ENCODE measurements around the gene FMO3.
A peak's percentile ranks its signal among the peaks of the same experiment; 100 is the strongest.

The FMO3 gene

DNA sequence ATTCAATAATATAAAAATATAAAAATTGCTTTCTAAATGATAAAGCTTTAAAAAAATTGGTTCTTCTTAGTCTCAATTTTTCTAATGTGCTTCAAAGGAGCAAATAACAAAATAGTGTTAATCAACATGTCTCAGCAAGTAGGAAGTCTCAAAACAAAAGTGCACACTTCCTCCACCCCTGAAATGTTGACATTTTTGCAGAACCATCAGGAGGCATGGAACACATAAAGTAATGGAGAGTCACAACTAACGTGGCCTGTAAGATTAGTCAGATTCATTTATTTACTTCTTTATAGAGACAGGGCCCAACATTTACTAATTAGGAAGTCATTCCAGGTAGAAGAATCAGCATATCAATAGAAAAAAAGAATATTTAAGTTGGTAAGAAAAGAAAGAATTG lies 59.5 kb downstream of the FMO3 start:
- Histone ChIP-seq H4K20me1 (ENCODE audit: insufficient read depth, low read length) (no peaks in the 10 kb centered on the region), H3K79me2 (ENCODE audit: low read length) (no peaks in the 10 kb centered on the region), H3K4me3 (ENCODE audit: low read length) (no peak overlapping the region), H3K9ac (ENCODE audit: low read length) (no peak overlapping the region), H3K4me1 (ENCODE audit: low read length) (peaks cover 13% of the 10 kb centered on the region), H3K36me3 (replicated peaks; ENCODE audit: low read depth, low read length) (peaks cover 4% of the 10 kb centered on the region), H3K9me3 (ENCODE audit: insufficient read depth, low read length) (no peaks in the 10 kb centered on the region), H3K27ac (ENCODE audit: low read length) (peak overlapping the region; percentile 9; the same call in 1 of the 2 replicates), H3K27me3 (ENCODE audit: low read depth, low read length) (no peaks in the 10 kb centered on the region), H3K4me2 (ENCODE audit: low read length) (peak overlapping the region; percentile 23), H2AFZ (ENCODE audit: low read depth, low read length) (no peak overlapping the region)
- TF ChIP-seq, protein P1, sequence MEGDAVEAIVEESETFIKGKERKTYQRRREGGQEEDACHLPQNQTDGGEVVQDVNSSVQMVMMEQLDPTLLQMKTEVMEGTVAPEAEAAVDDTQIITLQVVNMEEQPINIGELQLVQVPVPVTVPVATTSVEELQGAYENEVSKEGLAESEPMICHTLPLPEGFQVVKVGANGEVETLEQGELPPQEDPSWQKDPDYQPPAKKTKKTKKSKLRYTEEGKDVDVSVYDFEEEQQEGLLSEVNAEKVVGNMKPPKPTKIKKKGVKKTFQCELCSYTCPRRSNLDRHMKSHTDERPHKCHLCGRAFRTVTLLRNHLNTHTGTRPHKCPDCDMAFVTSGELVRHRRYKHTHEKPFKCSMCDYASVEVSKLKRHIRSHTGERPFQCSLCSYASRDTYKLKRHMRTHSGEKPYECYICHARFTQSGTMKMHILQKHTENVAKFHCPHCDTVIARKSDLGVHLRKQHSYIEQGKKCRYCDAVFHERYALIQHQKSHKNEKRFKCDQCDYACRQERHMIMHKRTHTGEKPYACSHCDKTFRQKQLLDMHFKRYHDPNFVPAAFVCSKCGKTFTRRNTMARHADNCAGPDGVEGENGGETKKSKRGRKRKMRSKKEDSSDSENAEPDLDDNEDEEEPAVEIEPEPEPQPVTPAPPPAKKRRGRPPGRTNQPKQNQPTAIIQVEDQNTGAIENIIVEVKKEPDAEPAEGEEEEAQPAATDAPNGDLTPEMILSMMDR (IDR thresholded peaks at IDR 0.05; ENCODE audit: low read depth, low read length), result no peak
- TF ChIP-seq EZH2phosphoT487 (IDR thresholded peaks at IDR 0.05; ENCODE audit: low read depth), result no peak

DNA sequence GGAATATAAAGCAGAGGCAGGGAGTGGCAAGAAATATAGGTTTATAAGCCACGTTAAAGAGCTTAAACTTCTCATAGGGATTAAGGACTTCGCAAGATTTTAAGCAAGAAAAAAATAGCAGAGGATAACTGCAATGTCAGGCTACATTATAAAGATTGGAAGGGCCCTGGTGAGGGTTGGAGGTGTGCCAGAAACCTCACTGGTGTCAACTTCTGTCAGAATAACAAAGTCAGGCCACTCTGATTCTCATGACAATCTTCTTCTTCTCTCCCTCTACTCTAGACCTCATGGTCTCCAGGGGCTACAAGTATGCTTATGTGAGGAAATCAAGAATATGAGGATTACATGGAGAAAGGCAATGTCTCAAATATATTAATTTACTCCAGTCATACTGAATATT lies 61.8 kb downstream of the FMO3 start:
- H3K4me3 ChIP-seq (ENCODE audit: low read length), result no peak overlapping the region
- no peaks in the 10 kb centered on the region for H3K27me3 ChIP-seq (ENCODE audit: low read depth, low read length)
- H3K9ac ChIP-seq (ENCODE audit: low read length), result no peak overlapping the region
- no peak overlapping the region for H3K27ac ChIP-seq (ENCODE audit: low read length)
- no peaks in the 10 kb centered on the region for H3K9me3 ChIP-seq (ENCODE audit: insufficient read depth, low read length)
- TF ChIP-seq EZH2phosphoT487 (IDR thresholded peaks at IDR 0.05; ENCODE audit: low read depth), result no peak
- TF ChIP-seq, protein P1 (IDR thresholded peaks at IDR 0.05; ENCODE audit: low read depth, low read length), result no peak
- peaks cover 4% of the 10 kb centered on the region for H3K36me3 ChIP-seq (replicated peaks; ENCODE audit: low read depth, low read length)
- no peak overlapping the region for H3K4me2 ChIP-seq (ENCODE audit: low read length)
- H4K20me1 ChIP-seq (ENCODE audit: insufficient read depth, low read length), result no peaks in the 10 kb centered on the region
- no peaks in the 10 kb centered on the region for H3K79me2 ChIP-seq (ENCODE audit: low read length)
- H3K4me1 ChIP-seq (ENCODE audit: low read length), result peaks cover 13% of the 10 kb centered on the region
- H2AFZ ChIP-seq (ENCODE audit: low read depth, low read length), result no peak overlapping the region

DNA sequence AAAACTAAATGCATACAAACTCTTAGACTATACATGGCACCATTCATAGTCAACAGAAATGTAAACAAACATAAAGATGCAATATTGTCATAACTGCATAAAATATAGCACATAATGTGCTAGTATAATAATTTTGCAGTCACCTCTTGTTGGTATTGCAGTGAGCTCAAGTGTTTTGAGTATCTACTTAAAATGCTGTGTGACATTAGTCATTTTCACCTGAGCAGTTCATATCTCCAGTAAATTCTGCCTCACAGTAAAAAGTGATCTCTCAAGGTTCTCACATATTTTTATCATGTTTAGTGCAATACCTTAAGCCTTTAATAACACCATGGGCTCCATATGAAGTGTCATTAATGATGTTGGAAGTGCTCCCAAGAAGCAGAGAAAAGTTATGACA lies 64.8 kb downstream of the FMO3 start:
- H3K27ac ChIP-seq (ENCODE audit: low read length), result no peak overlapping the region
- peaks cover 9% of the 10 kb centered on the region for H3K36me3 ChIP-seq (replicated peaks; ENCODE audit: low read depth, low read length)
- no peaks in the 10 kb centered on the region for H4K20me1 ChIP-seq (ENCODE audit: insufficient read depth, low read length)
- no peak overlapping the region for H2AFZ ChIP-seq (ENCODE audit: low read depth, low read length)
- no peak overlapping the region for H3K4me3 ChIP-seq (ENCODE audit: low read length)
- no peak overlapping the region for H3K4me2 ChIP-seq (ENCODE audit: low read length)
- peaks cover 10% of the 10 kb centered on the region for H3K4me1 ChIP-seq (ENCODE audit: low read length)
- H3K9me3 ChIP-seq (ENCODE audit: insufficient read depth, low read length), result no peaks in the 10 kb centered on the region
- no peak overlapping the region for H3K9ac ChIP-seq (ENCODE audit: low read length)
- no peaks in the 10 kb centered on the region for H3K27me3 ChIP-seq (ENCODE audit: low read depth, low read length)
- TF ChIP-seq, protein P1 (IDR thresholded peaks at IDR 0.05; ENCODE audit: low read depth, low read length), result no peak
- no peak for TF ChIP-seq EZH2phosphoT487 (IDR thresholded peaks at IDR 0.05; ENCODE audit: low read depth)
- H3K79me2 ChIP-seq (ENCODE audit: low read length), result no peaks in the 10 kb centered on the region

DNA sequence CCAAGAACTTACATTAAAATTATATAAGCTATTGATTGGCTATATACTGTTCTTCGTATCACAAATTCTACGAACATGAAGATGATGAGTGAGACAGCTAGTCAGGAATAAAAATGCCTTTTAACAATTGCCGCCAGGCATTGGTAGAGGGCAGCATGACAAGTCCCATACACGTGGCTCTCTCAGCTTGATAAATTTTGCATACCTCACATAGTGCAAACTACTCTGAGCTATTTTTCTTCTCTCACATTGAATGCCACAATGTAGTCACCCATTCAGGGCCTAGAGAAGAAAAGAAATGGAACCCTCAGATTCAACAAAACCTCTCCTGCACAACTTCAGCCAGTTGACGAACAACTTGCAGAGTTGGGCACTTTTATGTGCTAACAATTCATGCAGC lies 67.4 kb downstream of the FMO3 start:
- no peak for TF ChIP-seq EZH2phosphoT487 (IDR thresholded peaks at IDR 0.05; ENCODE audit: low read depth)
- TF ChIP-seq, protein P1 (IDR thresholded peaks at IDR 0.05; ENCODE audit: low read depth, low read length), result no peak
- H3K9me3 ChIP-seq (ENCODE audit: insufficient read depth, low read length), result no peaks in the 10 kb centered on the region

More for the DNA sequence above, 67.4 kb downstream of the FMO3 start:
- peaks cover 9% of the 10 kb centered on the region for H3K36me3 ChIP-seq (replicated peaks; ENCODE audit: low read depth, low read length)
- no peak overlapping the region for H3K9ac ChIP-seq (ENCODE audit: low read length)
- no peaks in the 10 kb centered on the region for H4K20me1 ChIP-seq (ENCODE audit: insufficient read depth, low read length)
- no peak overlapping the region for H3K27ac ChIP-seq (ENCODE audit: low read length)
- H3K4me3 ChIP-seq (ENCODE audit: low read length), result no peak overlapping the region
- H3K4me2 ChIP-seq (ENCODE audit: low read length), result no peak overlapping the region
- H3K79me2 ChIP-seq (ENCODE audit: low read length), result no peaks in the 10 kb centered on the region
- peaks cover 5% of the 10 kb centered on the region for H3K4me1 ChIP-seq (ENCODE audit: low read length)
- H2AFZ ChIP-seq (ENCODE audit: low read depth, low read length), result no peak overlapping the region
- H3K27me3 ChIP-seq (ENCODE audit: low read depth, low read length), result no peaks in the 10 kb centered on the region

Data from OCI-LY3 (cell line).